GM08714 (cell line): ENCODE data around the gene S100A16.

ENCODE experiments used
- H3K4me3 ChIP-seq: fragments of 200-500 bp; sonication (Bioruptor generic); 2 replicates; pipeline ENCODE4 v1.5.1; 2014; ENCODE audit warnings: mild to moderate bottlenecking, low read length, inconsistent platforms
- ZNF274 ChIP-seq: IDR thresholded peaks from 2 replicates; pipeline ENCODE4 v1.6.1; 2012; ENCODE audit warnings: mild to moderate bottlenecking, low read depth, low read length

S100A16 gene

GRCh38 chr1:153612755-153613331, at the start of gene S100A16:
Gene S100A16, minus strand, starts transcription at chr1:153613137. Its CDS starts 4,986 bp downstream, at chr1:153608151.
- TF ChIP-seq ZNF274 = no peak
- no peak within 1 kb of the TSS for H3K4me3 ChIP-seq

DNA sequence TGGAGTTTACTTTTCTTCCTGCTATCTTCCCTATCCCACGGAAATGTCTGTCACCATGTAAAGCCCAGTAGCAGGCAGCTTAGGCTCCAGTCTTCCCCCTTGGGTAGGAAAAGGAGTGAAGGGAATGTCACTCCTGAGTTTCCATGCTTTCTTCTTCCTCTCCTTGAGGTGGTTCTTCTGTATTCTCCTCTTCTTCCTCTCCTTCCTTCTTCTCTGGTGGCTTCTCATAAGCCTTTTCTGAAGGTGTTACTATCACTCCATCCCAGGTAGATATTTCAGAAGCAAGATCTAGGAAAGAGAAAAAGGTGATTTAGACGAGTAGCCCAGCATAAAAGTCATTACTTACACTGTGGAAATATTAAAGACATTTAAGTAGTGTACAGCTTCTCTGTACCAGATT, 49.3 kb upstream of the S100A16 start:
- no peak overlapping the region for H3K4me3 ChIP-seq
- TF ChIP-seq ZNF274 = no peak

- no peak overlapping the region for H3K4me3 ChIP-seq
- TF ChIP-seq ZNF274 = no peak
These were observed 48.3 kb upstream of the S100A16 start for GRCh38 chr1:153661111-153661708.

DNA sequence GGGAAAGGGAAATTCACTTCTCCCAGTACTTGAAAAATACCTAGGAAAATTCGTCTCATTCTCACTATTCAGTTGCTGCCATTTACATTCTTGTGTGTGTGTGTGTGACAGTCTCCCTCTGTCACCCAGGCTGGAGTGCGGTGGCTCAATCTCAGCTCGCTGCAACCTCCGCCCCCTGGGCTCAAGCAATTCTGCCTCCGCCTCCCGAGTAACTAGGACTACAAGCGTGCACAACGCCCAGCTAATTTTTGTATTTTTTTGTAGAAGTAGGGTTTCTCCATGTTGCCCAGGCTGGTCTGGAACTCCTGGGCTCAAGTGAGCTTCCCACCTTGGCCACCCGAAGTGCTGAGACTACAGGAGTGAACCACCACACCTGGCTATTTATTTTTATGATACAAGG, 46.7 kb upstream of the S100A16 start:
- no peak for TF ChIP-seq ZNF274
- peak overlapping the region; percentile 92 for H3K4me3 ChIP-seq

DNA sequence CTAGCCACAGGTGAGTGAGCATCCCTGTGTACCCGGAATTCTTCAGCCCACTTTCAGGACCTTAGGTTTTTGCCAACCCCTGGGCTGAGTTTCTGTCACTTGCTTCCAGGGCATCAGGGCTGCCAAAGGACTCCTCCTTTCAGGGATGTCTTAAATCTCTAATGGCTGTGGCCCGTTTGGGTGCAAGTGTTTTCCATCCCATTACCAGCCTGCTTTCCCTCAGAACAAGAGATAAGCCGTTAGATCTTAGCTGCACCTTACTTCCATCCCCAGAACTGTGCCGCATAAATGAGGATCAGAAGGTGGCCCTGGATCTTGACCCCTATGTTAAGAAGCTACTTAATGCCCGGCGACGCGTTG, 46.2 kb upstream of the S100A16 start:
- TF ChIP-seq ZNF274 = no peak
- H3K4me3 ChIP-seq = peak overlapping the region; percentile 92

DNA sequence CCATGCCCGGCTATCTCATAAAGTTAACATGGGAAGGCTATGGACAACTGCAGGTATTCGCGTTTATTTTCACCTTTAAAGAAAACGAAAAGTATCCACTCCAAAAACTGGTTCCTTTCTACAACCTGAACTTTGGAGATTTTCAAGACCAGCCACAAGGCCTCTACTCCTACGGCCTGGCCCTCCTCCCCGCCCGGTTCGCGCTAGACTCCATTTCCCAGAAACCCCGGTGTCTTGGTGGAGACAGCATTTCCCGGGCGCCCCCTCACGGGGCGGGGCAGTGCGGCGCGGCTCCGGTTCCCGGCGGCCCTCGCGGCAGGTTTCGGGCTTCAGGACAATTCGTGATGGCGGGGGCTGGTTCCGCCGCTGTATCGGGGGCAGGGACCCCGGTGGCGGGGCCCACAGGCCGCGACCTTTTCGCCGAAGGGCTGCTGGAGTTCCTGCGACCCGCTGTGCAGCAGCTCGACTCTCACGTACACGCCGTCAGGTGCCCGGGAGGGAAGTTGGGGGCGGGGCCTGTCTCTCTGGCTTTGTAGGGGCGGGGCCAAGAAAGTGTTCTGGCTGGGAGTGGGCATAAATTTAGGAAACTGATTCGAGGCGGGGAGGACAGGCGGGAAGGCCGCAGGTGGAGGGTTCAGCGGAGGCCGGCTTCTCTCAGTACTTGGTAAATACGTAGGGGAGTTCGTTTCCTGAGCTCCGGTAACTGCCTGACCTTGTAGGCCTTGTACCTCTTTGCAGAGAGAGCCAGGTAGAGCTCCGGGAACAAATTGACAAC, 45.6 kb upstream of the S100A16 start, which contains the start of gene SNAPIN:
Gene SNAPIN (plus strand): TSS at position 304 of the 775 bp plus-strand sequence. CDS start 41 bp downstream, at position 345.
- no peak for TF ChIP-seq ZNF274
- H3K4me3 ChIP-seq = peak within 1 kb of the TSS; percentile 92

DNA sequence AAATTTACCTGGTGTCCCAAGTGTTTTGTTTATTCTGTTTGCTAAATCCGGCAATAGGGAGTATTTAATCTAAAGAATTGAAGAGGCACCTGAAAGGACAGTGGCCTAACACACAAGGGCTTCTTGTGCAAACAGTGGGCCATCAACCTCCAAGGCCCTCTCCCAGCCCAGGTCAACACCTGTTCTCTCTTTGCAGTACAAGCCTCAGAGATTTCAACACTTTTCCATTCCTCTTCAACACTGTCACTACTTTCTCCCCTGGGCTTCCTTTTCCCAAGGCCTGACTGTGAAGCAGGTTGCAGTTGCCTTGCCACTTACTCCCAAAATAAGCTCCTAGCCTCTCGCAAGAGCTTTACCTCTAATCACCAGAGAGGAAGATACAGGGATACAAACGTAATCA, 42.4 kb upstream of the S100A16 start:
- no peak for TF ChIP-seq ZNF274
- no peak overlapping the region for H3K4me3 ChIP-seq

- H3K4me3 ChIP-seq = no peak overlapping the region
- no peak for TF ChIP-seq ZNF274
These were observed 40.0 kb upstream of the S100A16 start for GRCh38 chr1:153652805-153653500.

- H3K4me3 ChIP-seq = no peak overlapping the region
- TF ChIP-seq ZNF274 = no peak
These were observed 38.8 kb upstream of the S100A16 start for GRCh38 chr1:153651771-153652170.

- no peak overlapping the region for H3K4me3 ChIP-seq
These were observed 36.9 kb upstream of the S100A16 start for GRCh38 chr1:153649863-153650235.

DNA sequence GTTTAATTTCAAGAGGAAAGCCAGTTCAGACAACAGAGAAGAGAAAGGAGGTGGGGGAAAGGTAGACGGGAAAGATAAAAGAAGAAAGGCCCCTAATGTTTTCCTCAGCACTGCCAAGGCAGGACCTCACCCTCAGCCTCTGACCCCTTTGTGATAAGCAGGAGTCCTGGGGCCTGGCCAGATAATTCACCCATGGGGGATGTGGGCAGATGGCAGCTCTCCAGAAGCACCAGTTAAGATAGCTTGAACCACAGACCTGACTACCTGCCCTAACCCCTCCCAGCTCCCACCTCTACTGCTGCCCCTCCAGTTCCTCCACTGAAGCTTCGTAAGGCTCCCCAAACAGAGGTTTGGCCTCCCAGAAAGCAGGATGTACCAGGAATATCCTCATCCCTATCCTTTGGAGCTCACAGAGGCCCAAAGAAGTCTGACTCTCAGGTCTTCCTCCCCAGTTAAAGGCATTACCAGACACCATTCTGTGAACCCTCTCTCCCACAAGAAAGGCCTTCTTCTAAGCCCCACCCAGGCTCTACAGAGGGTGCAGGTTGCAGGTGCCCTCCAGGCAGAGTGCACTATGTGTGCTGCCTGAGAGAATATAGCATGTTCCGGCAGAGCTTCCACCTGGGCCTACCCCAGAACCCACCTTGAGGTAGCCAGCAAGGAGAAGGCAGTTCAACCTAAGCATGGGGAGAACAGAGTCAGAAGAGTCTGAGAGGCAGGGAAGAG, 36.4 kb upstream of the S100A16 start:
- H3K4me3 ChIP-seq = no peak overlapping the region
- TF ChIP-seq ZNF274 = no peak

More at GRCh38 chr1:153649863-153650235, 36.9 kb upstream of the S100A16 start:
- no peak for TF ChIP-seq ZNF274

GRCh38 chr1:153648000-153648643, 35.2 kb upstream of the S100A16 start:
- TF ChIP-seq ZNF274 = no peak
- H3K4me3 ChIP-seq = no peak overlapping the region

GRCh38 chr1:153647346-153647714, 34.4 kb upstream of the S100A16 start:
- no peak for TF ChIP-seq ZNF274
- no peak overlapping the region for H3K4me3 ChIP-seq
